ENCODE data around the gene TJP1.
"Not testable (repeated sequence)": the region's sequence is repeated elsewhere in the genome, so short reads cannot be mapped to it uniquely, and the experiment has no call there.

- not testable (repeated sequence) for TF ChIP-seq CTCF, POLR2A (IDR thresholded peaks at IDR 0.05)
Measured at GRCh38 chr15:29730471-29730870, 91.8 kb downstream of the TJP1 start.

Data from suprapubic skin (tissue), 3 donors.